Stimulated activated CD8-positive, alpha-beta memory T cell treated with anti-CD3 and anti-CD28 coated beads, Interleukin-15, amount 100 ng/mL, for 48 hours (primary cell): Measurements from ENCODE around the gene STS.
A peak's percentile ranks its signal among the peaks of the same experiment; 100 is the strongest.

ENCODE experiments used
- DNase-seq, 2 donors: peaks; one replicate each; pipeline ENCODE4 v3.0.0-alpha.2; 2020; ENCODE audit warnings: low read depth in 2 of 2

The STS gene

GRCh38 chrX:7147413-7147977 lies at the start of gene STS:
Gene STS, plus strand, starts transcription at chrX:7147712. Its CDS starts 105,488 bp downstream, at chrX:7253200.
- peak in 1 of 2 donors; percentile 26 for DNase-seq

- no peak for DNase-seq
Observed at GRCh38 chrX:7100022-7100421, 47.5 kb upstream of the STS start.

- no peak for DNase-seq
Observed at GRCh38 chrX:7102119-7102518, 45.4 kb upstream of the STS start.

- no peak for DNase-seq
Observed at GRCh38 chrX:7106649-7107048, 40.9 kb upstream of the STS start.

GRCh38 chrX:7108030-7108429 lies 39.5 kb upstream of the STS start:
- DNase-seq, result no peak

- DNase-seq, result no peak
Observed at GRCh38 chrX:7109049-7109531, 38.4 kb upstream of the STS start.

GRCh38 chrX:7109838-7110793 lies 37.4 kb upstream of the STS start:
- no peak for DNase-seq

GRCh38 chrX:7110821-7111276 lies 36.7 kb upstream of the STS start:
- no peak for DNase-seq

- no peak for DNase-seq
Observed at GRCh38 chrX:7111518-7111917, 36.0 kb upstream of the STS start.

- no peak for DNase-seq
Observed at GRCh38 chrX:7112071-7112470, 35.4 kb upstream of the STS start.

GRCh38 chrX:7115557-7115956 lies 32.0 kb upstream of the STS start:
- no peak for DNase-seq

- no peak for DNase-seq
Observed at GRCh38 chrX:7116081-7116480, 31.4 kb upstream of the STS start.

- DNase-seq, result no peak
Observed at GRCh38 chrX:7117587-7117986, 29.9 kb upstream of the STS start.

- DNase-seq, result no peak
Observed at GRCh38 chrX:7119950-7120877, 27.3 kb upstream of the STS start.

- DNase-seq, result no peak
Observed at GRCh38 chrX:7120878-7121219, 26.7 kb upstream of the STS start.

- no peak for DNase-seq
Observed at GRCh38 chrX:7127056-7127455, 20.5 kb upstream of the STS start.

- no peak for DNase-seq
Observed at GRCh38 chrX:7131621-7132020, 15.9 kb upstream of the STS start.

- no peak for DNase-seq
Observed at GRCh38 chrX:7132335-7133049, 15.0 kb upstream of the STS start.

GRCh38 chrX:7133050-7133440 lies 14.5 kb upstream of the STS start:
- DNase-seq, result no peak

GRCh38 chrX:7134981-7135380 lies 12.5 kb upstream of the STS start:
- DNase-seq, result no peak
